GM19193 (cell line): Measurements from ENCODE around the gene HEG1.

Experiments
- POLR2A ChIP-seq: IDR thresholded peaks from 4 replicates; pipeline ENCODE4 v1.6.1; 2011; ENCODE audit not compliant: insufficient read depth, insufficient read length; ENCODE audit errors: extremely low read depth

The HEG1 gene

DNA sequence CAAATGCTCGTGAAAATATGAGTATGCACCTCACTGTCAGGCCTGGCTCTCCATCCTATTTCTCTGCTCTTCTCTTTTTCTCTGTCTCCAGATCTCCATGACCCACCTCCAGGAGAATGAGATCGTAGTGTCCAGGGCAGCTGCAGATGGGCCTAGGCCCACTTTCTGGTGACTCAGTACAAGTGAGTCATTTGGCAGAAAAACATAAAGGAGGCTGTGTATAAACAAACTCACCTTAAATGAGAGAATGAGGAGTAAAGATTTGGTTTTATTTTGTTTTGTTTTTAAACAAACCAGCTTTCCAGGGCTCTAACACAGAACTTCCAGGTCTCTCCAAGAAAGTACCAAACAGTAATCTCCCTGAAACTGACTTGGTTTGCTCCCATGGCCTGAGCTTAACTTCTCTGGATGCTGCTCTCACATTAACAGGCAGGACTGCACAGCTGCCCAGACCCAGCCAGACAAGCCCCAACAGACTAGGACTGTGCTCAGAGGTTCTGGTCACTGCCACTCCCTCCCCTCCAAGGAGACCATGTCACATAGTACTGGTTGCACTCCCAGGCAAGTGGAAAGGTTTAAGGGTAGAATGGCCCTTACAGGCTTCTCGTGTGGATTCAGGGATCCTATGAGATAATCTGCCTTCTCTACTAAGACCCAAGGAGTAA lies 1.5 kb upstream of the HEG1 start:
- no peak for TF ChIP-seq POLR2A

DNA sequence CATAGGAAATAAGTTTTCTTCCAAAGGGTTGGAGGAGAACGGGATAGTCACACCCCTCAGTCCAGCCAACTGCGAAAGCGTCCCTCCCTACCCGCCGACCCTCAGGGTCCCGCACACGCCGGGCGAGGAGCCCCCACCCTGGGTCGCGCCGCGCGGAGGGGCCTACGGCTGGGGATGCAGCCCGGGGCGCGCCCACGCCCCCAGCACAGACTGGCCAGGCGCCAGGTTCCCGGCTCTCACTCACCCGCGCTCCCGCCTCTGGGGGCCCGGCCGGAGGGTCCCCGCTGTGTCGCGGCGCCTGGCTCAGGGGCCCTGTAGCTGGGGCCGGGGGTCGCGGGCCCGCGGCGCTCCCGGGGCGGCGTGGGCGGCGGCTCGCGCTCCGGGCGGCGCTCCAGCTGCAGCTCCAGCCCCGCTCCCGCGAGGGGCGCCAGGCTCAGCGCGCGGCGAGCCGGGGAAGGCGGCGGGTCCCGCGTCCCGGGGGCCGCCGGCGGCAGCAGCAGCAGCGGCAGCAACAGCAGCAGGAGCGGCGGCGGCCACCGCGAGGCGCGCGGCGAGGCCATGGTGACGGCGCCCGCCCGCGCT lies 375 bp downstream of the HEG1 start:
- TF ChIP-seq POLR2A: no peak

DNA sequence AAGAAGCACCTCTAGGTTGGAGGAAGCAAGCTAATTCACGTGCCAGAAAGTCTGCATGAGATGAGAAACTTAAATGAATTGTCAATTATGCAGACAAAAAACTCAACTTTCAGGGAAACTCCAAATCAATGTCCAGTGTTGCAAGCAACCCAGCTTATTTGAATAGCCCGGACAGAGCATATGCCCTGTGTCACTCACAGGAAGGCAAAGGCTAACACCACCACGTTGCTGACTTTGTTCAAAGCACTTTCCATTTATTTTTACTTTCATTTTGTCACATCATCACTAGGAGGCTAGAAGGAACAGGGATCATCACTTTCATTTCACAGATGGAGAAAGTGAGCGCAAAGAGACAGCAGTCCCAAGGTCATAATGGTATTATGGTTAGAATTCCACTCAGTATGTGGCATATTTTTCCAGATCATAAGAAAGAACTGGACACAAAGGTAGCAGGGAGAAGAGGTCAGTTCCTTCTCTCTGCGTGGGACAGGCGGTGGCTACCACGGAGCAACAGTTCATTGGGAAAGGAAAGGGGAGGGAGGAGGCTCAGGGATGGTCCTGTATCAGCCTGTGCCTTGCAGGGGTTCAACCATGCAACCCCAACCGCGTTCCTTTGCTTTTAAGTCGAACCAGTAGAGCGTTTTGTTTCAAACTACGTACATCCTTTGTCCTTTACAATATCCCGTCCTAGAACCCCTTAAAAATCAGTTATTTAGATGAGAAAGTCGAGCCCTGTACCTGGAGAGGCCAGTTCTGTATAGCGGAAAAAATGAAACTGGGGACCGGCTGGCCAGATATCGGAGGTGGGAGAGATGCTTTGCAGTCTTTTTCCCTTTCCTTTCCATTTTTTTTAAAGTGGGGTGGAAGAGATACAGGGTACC lies 1.1 kb downstream of the HEG1 start:
- TF ChIP-seq POLR2A: peak; percentile 11

DNA sequence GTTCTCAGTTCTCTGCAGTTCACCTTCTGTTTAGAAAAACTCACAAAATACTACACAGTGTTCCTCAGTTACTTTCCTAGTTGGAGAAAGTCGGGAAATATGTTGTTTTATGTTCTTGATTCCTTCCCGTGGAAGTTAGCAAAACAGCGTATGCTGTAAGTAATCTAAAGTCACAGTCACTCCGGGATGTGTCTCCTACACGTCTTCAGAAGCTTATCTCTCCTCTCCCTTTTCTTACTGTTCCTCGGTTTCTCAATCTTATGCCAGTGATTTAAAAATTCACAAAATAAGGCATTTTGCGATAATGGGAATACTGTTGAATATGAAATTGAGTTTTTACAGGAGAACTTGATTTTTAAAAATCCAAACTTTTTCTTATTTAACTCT lies 1.7 kb downstream of the HEG1 start:
- no peak for TF ChIP-seq POLR2A

- no peak for TF ChIP-seq POLR2A
These were observed 2.5 kb downstream of the HEG1 start for GRCh38 chr3:125053304-125053699.

- TF ChIP-seq POLR2A: no peak
These were observed 3.0 kb downstream of the HEG1 start for GRCh38 chr3:125052624-125053303.

- no peak for TF ChIP-seq POLR2A
These were observed 3.8 kb downstream of the HEG1 start for GRCh38 chr3:125051715-125052581.

- TF ChIP-seq POLR2A: no peak
These were observed 4.6 kb downstream of the HEG1 start for GRCh38 chr3:125051205-125051604.

DNA sequence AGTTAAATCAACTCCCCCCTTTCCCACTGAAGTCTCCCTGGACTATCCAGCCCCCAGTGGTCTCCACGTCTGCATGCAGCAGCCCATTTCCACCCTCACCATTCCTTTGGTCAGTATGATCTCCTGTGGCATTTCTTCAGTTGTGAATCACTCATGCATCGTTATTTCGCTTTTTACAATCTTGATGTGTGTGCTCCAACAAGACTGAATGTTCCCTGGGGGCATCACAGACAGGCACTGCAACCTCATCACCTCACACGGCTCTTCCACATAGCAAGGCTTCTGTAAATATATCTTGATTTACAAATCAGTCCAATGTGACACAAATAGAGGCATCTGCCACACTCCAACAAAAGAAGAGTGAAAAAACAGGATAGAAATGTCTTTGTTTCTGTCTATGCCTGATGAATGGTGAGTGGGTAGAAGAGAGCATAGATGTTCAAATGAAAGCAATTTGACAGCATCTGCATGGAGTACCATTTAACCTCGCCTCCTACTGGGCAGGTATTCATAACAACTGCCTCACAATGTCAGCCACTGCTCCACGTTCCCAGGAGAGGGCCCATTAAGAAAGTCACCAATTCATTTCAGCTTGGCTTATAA lies 5.2 kb downstream of the HEG1 start:
- no peak for TF ChIP-seq POLR2A

GRCh38 chr3:125048282-125048681 lies 7.5 kb downstream of the HEG1 start:
- TF ChIP-seq POLR2A: no peak

DNA sequence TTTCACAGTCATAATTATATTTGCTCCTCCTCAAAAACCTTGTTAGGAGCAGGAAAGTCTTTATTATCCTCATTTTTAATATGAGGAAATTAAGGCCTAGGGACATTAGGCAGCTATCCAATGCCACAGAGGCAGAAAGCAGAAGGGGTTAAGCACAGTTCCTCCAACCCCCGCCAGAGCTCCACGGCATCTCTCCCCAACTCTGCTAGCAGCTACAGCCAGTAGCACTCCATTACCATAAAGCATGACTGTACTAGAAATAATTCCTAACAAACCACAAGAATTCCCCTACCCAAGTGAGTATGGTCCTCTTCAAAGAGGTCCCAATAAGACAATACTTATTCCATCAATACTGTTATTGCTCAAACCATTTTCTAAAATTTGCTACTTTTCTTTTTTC lies 9.8 kb downstream of the HEG1 start:
- TF ChIP-seq POLR2A: no peak

DNA sequence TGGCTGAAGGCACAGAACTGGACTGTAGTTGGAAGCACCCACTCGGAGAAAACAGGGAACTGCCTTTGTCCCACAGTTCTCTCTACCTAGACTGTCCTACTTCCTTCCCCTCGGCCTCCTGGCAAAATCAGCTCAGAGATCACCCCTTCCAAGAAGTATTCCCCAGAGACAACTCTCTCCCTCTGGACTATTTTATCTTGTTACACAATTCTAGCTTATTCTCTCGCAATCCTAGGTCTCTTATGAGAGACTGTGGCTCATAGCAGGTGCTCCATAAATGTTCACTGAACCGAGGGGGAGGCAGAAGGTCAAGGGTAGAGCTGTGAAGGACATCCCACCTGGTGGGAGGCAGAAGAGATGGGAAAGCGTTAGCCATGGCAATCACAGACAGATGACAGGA lies 10.6 kb downstream of the HEG1 start:
- TF ChIP-seq POLR2A: no peak

DNA sequence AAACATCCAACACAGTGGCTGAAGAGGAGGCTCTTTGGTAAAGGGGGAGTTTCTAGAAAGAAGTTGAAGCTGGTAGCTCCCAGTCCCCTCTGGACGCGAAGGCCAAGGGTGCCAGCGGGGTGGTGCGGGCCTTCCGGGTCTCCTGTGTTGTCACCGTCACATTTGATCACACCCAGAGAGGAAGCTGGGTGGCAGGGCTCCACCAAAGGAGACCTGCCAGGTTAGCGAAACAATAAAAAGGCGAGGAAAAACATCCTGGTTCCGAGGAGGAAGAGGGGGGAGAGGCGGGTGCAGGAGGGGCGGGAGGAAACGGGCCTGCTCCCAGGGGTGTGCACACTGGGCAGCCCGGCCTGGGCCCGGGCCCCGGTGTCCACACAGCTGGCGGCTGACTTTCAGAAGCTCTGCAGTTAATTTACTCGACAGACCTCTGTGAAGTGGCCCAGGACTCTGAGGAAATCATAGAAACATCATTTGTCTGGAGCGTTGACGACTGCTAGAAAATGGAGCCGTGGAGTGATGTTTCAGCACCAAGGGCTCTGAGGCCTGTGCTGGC lies 12.1 kb downstream of the HEG1 start:
- TF ChIP-seq POLR2A: no peak
